ENCODE data around the gene RBM33.

DNA sequence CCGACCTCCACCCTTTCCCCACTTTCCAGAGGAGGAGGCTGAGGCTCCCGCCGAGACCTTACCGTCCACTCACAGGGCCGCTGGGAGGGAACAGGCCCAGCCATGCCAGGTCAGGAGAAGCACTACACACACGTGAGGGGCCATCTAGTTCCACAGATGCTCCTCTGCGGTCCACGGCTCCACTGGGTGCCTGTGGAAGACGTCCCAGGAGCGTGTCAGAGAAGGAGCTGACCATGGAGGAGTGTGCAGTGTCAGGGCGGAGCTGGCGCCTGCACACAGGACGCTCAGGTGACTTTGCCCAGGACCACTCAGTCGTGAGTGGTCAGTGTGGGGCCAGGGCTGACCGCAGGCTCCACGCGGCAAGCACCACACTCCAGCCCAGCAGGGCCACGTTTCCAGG is 175.8 kb downstream of the RBM33 start:
- TF ChIP-seq EZH2phosphoT487 (IDR thresholded peaks at IDR 0.05; ENCODE audit: insufficient read depth, low read depth) = no peak
- TF ChIP-seq EZH2 (IDR thresholded peaks at IDR 0.05; ENCODE audit: insufficient read depth, poor library complexity, severe bottlenecking) = no peak
